B cell (primary cell): ENCODE data around the gene PRKN.

Experiments
- EZH2 ChIP-seq: IDR thresholded peaks from 2 replicates; pipeline ENCODE4 v1.6.1; 2012; ENCODE audit warnings: borderline replicate concordance, low read depth, mild to moderate bottlenecking, moderate library complexity, low read length; ENCODE audit not compliant: insufficient read depth, poor library complexity, severe bottlenecking
- TF ChIP-seq, protein P1 (sequence below): fragments of 200-600 bp; IDR thresholded peaks from one replicate; pipeline ENCODE4 v1.8.0; 2022; ENCODE audit warnings: antibody characterized with exemption, mild to moderate bottlenecking

DNA sequence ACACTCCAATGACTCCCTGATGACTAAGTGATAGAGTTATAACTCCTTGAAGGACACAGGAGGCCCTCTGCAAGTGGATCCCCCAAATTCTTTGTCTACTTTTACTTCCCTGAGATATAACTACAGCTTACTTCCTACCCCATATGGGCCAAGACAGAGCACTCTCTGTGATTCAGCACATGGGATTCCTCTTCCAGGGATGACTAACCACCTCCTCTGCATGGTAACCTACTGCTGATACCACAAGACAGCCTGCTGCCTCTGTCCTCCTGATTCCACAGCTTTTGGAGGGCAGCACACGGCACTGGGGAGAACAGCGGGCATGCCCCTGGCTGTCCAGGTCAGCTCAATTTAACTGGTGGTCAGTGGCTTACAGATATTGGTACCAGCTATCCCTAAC lies 778.0 kb downstream of the PRKN start:
- TF ChIP-seq, protein P1, sequence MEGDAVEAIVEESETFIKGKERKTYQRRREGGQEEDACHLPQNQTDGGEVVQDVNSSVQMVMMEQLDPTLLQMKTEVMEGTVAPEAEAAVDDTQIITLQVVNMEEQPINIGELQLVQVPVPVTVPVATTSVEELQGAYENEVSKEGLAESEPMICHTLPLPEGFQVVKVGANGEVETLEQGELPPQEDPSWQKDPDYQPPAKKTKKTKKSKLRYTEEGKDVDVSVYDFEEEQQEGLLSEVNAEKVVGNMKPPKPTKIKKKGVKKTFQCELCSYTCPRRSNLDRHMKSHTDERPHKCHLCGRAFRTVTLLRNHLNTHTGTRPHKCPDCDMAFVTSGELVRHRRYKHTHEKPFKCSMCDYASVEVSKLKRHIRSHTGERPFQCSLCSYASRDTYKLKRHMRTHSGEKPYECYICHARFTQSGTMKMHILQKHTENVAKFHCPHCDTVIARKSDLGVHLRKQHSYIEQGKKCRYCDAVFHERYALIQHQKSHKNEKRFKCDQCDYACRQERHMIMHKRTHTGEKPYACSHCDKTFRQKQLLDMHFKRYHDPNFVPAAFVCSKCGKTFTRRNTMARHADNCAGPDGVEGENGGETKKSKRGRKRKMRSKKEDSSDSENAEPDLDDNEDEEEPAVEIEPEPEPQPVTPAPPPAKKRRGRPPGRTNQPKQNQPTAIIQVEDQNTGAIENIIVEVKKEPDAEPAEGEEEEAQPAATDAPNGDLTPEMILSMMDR = no peak
- no peak for TF ChIP-seq EZH2
